ENCODE results near the gene KTI12.
"Not testable (repeated sequence)": the region's sequence is repeated elsewhere in the genome, so short reads cannot be mapped to it uniquely, and the experiment has no call there.

Gene KTI12

GRCh38 chr1:52026278-52026677 lies 7.3 kb downstream of the KTI12 start:
- no peak overlapping the region for H3K4me3 ChIP-seq (ENCODE audit: low read length)
- peak; percentile 16 for DNase-seq (ENCODE audit: low read depth)
- TF ChIP-seq CTCF (IDR thresholded peaks at IDR 0.05; ENCODE audit: insufficient read depth, low read depth, low read length, missing control alignments), result no peak

- no peak overlapping the region for H3K4me3 ChIP-seq (ENCODE audit: low read length)
- DNase-seq (ENCODE audit: low read depth), result no peak
- no peak for TF ChIP-seq CTCF (IDR thresholded peaks at IDR 0.05; ENCODE audit: insufficient read depth, low read depth, low read length, missing control alignments)
Measured at GRCh38 chr1:52022133-52022532, 11.5 kb downstream of the KTI12 start.

GRCh38 chr1:52008071-52008809 lies 25.4 kb downstream of the KTI12 start:
- H3K4me3 ChIP-seq (ENCODE audit: low read length), result no peak overlapping the region
- DNase-seq (ENCODE audit: low read depth), result no peak
- TF ChIP-seq CTCF (IDR thresholded peaks at IDR 0.05; ENCODE audit: insufficient read depth, low read depth, low read length, missing control alignments), result no peak

GRCh38 chr1:52007215-52008002 lies 26.2 kb downstream of the KTI12 start:
- TF ChIP-seq CTCF (IDR thresholded peaks at IDR 0.05; ENCODE audit: insufficient read depth, low read depth, low read length, missing control alignments), result no peak
- H3K4me3 ChIP-seq (ENCODE audit: low read length), result no peak overlapping the region
- no peak for DNase-seq (ENCODE audit: low read depth)

GRCh38 chr1:52006081-52006553 lies 27.5 kb downstream of the KTI12 start:
- not testable (repeated sequence) for DNase-seq (ENCODE audit: low read depth); H3K4me3 ChIP-seq (ENCODE audit: low read length)

- DNase-seq (ENCODE audit: low read depth), result not testable (repeated sequence)
Measured at GRCh38 chr1:52005548-52005947, 28.1 kb downstream of the KTI12 start.

GRCh38 chr1:52003877-52004276 lies 29.7 kb downstream of the KTI12 start:
- no peak for TF ChIP-seq CTCF (IDR thresholded peaks at IDR 0.05; ENCODE audit: insufficient read depth, low read depth, low read length, missing control alignments)
- no peak for DNase-seq (ENCODE audit: low read depth)
- H3K4me3 ChIP-seq (ENCODE audit: low read length), result no peak overlapping the region

More at GRCh38 chr1:52005548-52005947, 28.1 kb downstream of the KTI12 start:
- H3K4me3 ChIP-seq (ENCODE audit: low read length), result not testable (repeated sequence)
